ENCODE measurements around the gene CENPU.

The CENPU gene

DNA sequence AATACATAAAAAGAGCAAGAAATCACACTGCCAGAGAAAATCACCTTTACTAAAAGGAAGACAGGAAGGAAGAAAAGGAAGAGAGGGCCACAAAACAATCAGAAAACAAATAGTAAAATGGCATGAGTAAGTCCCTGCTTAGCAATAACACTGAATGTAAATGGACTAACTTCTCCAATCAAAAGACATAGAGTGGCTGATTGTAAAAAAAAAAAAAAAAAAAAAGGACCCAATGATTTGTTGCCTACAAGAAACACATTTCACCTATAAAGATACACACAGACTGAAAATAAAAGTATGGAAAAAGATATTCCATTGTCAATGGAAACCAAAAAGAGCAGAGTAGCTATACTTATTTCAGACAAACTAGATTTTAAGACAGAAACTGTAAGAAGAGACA is 12.6 kb downstream of the CENPU start:
- DNase-seq (ENCODE audit: low read depth, low spot score) = no peak
- ChIA-PET CTCF (no interaction called here), POLR2A (no interaction called here)
- H3K4me3 ChIP-seq (ENCODE audit: low read depth, low read length) = no peak overlapping the region
- TF ChIP-seq, protein P1, sequence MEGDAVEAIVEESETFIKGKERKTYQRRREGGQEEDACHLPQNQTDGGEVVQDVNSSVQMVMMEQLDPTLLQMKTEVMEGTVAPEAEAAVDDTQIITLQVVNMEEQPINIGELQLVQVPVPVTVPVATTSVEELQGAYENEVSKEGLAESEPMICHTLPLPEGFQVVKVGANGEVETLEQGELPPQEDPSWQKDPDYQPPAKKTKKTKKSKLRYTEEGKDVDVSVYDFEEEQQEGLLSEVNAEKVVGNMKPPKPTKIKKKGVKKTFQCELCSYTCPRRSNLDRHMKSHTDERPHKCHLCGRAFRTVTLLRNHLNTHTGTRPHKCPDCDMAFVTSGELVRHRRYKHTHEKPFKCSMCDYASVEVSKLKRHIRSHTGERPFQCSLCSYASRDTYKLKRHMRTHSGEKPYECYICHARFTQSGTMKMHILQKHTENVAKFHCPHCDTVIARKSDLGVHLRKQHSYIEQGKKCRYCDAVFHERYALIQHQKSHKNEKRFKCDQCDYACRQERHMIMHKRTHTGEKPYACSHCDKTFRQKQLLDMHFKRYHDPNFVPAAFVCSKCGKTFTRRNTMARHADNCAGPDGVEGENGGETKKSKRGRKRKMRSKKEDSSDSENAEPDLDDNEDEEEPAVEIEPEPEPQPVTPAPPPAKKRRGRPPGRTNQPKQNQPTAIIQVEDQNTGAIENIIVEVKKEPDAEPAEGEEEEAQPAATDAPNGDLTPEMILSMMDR (IDR thresholded peaks at IDR 0.05; ENCODE audit: insufficient read depth, low read length, missing control alignments) = no peak

DNA sequence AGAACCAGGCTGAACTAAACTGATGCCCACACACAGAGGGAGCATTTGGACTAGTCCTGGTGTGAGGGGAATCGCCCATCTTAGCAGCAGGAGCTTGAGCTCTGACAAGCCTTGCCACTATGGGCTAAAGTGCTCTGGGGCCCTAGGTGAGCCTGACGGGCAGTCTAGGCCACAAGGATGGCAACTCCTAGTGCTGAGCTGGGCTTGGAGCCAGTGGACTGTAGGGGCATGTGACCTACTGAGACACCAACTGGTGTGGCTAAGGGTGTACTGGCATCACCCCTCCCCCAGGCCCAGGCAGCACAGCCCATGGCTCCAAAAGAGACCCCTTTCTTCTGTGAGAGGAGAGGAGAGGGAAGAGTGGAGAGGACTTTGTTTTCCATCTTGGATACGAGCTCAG is 14.5 kb downstream of the CENPU start:
- DNase-seq (ENCODE audit: low read depth, low spot score) = no peak
- H3K4me3 ChIP-seq (ENCODE audit: low read depth, low read length) = no peak overlapping the region
- ChIA-PET CTCF (no interaction called here), POLR2A (no interaction called here)
- TF ChIP-seq, protein P1 (IDR thresholded peaks at IDR 0.05; ENCODE audit: insufficient read depth, low read length, missing control alignments) = no peak

DNA sequence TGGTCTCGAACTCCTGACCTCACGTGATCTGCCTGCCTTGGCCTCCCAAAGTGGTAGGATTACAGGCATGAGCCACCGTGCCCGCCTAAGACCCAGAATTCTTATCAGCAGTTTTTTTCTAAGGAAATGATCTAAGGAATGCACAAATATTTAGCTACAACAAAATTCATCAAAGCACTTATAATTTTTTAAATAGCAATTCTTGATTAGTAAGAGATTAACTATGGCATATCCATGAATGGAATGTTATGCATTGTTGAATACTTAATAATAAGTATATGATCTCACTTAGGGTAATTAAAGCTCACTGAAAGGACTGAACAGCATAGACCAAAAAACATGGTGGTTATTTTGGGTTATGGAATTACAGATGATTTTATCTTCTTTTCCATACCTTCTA is 18.4 kb downstream of the CENPU start:
- DNase-seq (ENCODE audit: low read depth, low spot score) = no peak
- POLR2A ChIA-PET = no interaction called here
- CTCF ChIA-PET = interaction anchor here (1.1 kb wide), 1 partner anchor 468 kb away, joined by 3 read pairs; no protein-coding TSS in a partner anchor
- H3K4me3 ChIP-seq (ENCODE audit: low read depth, low read length) = no peak overlapping the region
- TF ChIP-seq, protein P1 (IDR thresholded peaks at IDR 0.05; ENCODE audit: insufficient read depth, low read length, missing control alignments) = no peak

DNA sequence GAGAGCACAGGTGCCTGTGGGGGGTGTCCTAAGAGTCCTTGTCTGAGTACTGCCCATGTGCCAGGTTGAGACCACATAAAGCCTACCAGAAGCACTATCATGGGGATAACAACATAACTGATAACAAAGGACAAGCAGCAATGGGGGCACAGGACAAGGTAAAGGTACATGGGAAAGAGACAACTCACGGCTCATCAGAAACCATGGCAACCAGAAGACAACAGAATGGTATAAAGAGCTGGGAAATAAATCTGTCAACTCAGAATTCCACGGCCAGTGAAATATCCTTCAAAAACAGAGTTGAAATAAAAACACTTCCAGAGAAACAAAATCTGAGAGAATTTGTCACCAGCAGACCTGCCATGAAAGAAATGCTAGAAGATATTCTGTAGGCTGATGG is 20.0 kb downstream of the CENPU start:
- no peak overlapping the region for H3K4me3 ChIP-seq (ENCODE audit: low read depth, low read length)
- POLR2A ChIA-PET = no interaction called here
- CTCF ChIA-PET = interaction anchor here (0.9 to 1.0 kb wide), 2 partner anchors 32 to 450 kb away, joined by 3 read pairs; no protein-coding TSS in a partner anchor
- TF ChIP-seq, protein P1 (IDR thresholded peaks at IDR 0.05; ENCODE audit: insufficient read depth, low read length, missing control alignments) = no peak
- DNase-seq (ENCODE audit: low read depth, low spot score) = no peak

DNA sequence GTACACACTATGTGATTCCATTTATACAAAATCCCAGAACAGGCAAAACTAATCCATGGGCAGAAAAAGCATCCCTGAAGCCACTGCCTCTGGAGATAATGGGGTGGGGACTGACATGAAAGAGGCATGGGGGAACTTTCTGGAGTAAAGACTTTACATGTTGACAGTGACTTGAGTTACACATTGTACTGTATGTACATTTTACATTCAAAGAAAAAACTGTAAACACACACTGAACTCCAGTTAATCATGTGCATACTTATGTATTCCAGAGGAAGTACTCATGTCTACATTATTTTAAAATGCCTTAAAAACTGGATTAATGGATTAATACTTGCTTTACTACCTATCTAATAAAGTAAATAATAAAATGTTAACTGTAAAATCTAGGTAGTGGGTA is 21.6 kb downstream of the CENPU start:
- ChIA-PET CTCF (no interaction called here), POLR2A (no interaction called here)
- H3K4me3 ChIP-seq (ENCODE audit: low read depth, low read length) = no peak overlapping the region
- DNase-seq (ENCODE audit: low read depth, low spot score) = no peak
- TF ChIP-seq, protein P1 (IDR thresholded peaks at IDR 0.05; ENCODE audit: insufficient read depth, low read length, missing control alignments) = no peak

DNA sequence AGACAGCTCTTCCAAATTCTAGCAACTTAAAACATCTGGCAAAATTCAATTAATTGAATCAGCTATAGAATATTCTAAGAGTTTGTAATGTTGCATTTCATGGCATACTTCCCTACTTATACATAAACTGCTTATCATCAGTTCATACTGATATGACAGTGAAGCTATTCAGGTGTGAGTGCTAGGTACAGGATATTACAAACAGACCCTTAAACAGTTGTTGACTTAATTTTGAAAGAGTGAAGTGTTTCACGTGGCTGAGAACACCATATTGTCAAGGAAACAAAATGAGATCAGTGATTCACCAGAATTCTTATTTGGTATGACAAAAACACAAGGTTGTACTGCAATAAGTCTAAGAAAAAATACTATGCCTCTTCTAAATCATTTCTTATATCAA is 27.4 kb downstream of the CENPU start:
- H3K4me3 ChIP-seq (ENCODE audit: low read depth, low read length) = no peak overlapping the region
- CTCF ChIA-PET = interaction anchor here (1.3 kb wide), 1 partner anchor 10 kb away, joined by 3 read pairs; no protein-coding TSS in a partner anchor
- DNase-seq (ENCODE audit: low read depth, low spot score) = no peak
- POLR2A ChIA-PET = interaction anchor here (0.6 kb wide), 1 partner anchor 389 kb away, joined by 3 read pairs; no protein-coding TSS in a partner anchor
- TF ChIP-seq, protein P1 (IDR thresholded peaks at IDR 0.05; ENCODE audit: insufficient read depth, low read length, missing control alignments) = no peak
